Adrenal gland (tissue), 5 donors: ENCODE data around the gene ZNF366.

Experiments used
- CTCF ChIP-seq, 6 experiments: fragments of 450-650 bp in 4 of 6; fragments of 200-600 bp in 2 of 6; sonication (generic) in 1 of 6; IDR thresholded peaks; 1 replicate in 5 of 6; 2 replicates in 1 of 6; pipeline versions ENCODE4 v1.5.1 to v1.8.0; 2016 to 2021; ENCODE audit warnings: antibody characterized with exemption in 6 of 6, mild to moderate bottlenecking in 2 of 6, moderate library complexity in 1 of 6
- POLR2A ChIP-seq, 2 donors: fragments of 450-650 bp; IDR thresholded peaks; one replicate each; pipeline ENCODE4 v1.6.1; 2017; ENCODE audit warnings: antibody characterized with exemption in 2 of 2, mild to moderate bottlenecking in 2 of 2, moderate library complexity in 1 of 2
- donor health status: DM: no; HTN: no; CAD: no.

- TF ChIP-seq CTCF (IDR thresholded peaks at IDR 0.05) (no peak), POLR2A (IDR thresholded peaks at IDR 0.05) (no peak)
These were observed 31.8 kb upstream of the ZNF366 start for GRCh38 chr5:72539038-72539437.
